Endothelial cell of umbilical vein (primary cell): ENCODE results near the gene IQGAP2.

Experiments
- CTCF ChIP-seq, 2 donors: IDR thresholded peaks; 1 replicate in 1 of 2; 2 replicates in 1 of 2; pipeline ENCODE4 v1.5.1; 2011; ENCODE audit warnings: low read length in 2 of 2, mild to moderate bottlenecking in 2 of 2, moderate library complexity in 2 of 2, control low read depth in 1 of 2, inconsistent platforms in 1 of 2, low read depth in 1 of 2; ENCODE audit not compliant: insufficient read depth in 1 of 2; ENCODE audit errors: extremely low read depth in 1 of 2
- EZH2 ChIP-seq: IDR thresholded peaks from 2 replicates; pipeline ENCODE4 v1.6.1; 2012; ENCODE audit warnings: borderline replicate concordance, low read depth, mild to moderate bottlenecking, moderate library complexity, low read length, inconsistent platforms; ENCODE audit not compliant: severe bottlenecking
- FOS ChIP-seq: IDR thresholded peaks from 2 replicates; pipeline ENCODE4 v1.6.1; 2011; ENCODE audit warnings: mild to moderate bottlenecking, low read length, moderate library complexity, borderline replicate concordance; ENCODE audit not compliant: insufficient read depth
- JUN ChIP-seq: IDR thresholded peaks from 2 replicates; pipeline ENCODE4 v1.6.1; 2011; ENCODE audit warnings: borderline replicate concordance, low read depth; ENCODE audit not compliant: insufficient read length, insufficient read depth
- POLR2A ChIP-seq: IDR thresholded peaks from 2 replicates; pipeline ENCODE4 v1.6.1; 2012; ENCODE audit warnings: low read depth, mild to moderate bottlenecking, control low read depth, low read length
- POLR2AphosphoS5 ChIP-seq: IDR thresholded peaks from 2 replicates; pipeline ENCODE4 v1.6.1; 2012; ENCODE audit warnings: low read depth, mild to moderate bottlenecking, control low read depth, low read length, moderate library complexity; ENCODE audit not compliant: insufficient read depth
- TF ChIP-seq, protein P1 (sequence below): IDR thresholded peaks from 2 replicates; pipeline ENCODE4 v1.6.1; 2011; ENCODE audit not compliant: insufficient read depth, insufficient read length

- TF ChIP-seq EZH2 (no peak), CTCF (IDR thresholded peaks at IDR 0.05; ENCODE audit: extremely low read depth in 1 of 2, insufficient read depth in 1 of 2, low read depth in 1 of 2, low read length in 2 of 2) (no peak), POLR2A (no peak), JUN (no peak), FOS (no peak), POLR2AphosphoS5 (no peak)
- TF ChIP-seq, protein P1, sequence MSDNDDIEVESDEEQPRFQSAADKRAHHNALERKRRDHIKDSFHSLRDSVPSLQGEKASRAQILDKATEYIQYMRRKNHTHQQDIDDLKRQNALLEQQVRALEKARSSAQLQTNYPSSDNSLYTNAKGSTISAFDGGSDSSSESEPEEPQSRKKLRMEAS = no peak
Observed at GRCh38 chr5:76446776-76447175, 43.7 kb downstream of the IQGAP2 start.
